ENCODE data around the gene TMEM235.

TMEM235 gene

GRCh38 chr17:78258323-78259191 lies 27.1 kb downstream of the TMEM235 start:
- no peak overlapping the region for H3K27ac ChIP-seq (ENCODE audit: poor library complexity, severe bottlenecking)
- no peak overlapping the region for H3K4me3 ChIP-seq (ENCODE audit: severe bottlenecking)
- peak; percentile 50 for DNase-seq (ENCODE audit: low spot score)
- no peaks in the 10 kb centered on the region for H3K4me1 ChIP-seq (ENCODE audit: insufficient read depth, poor library complexity, severe bottlenecking)
- no peaks in the 10 kb centered on the region for H3K36me3 ChIP-seq (ENCODE audit: low read depth)
- TF ChIP-seq CTCF (IDR thresholded peaks at IDR 0.05; ENCODE audit: poor library complexity, severe bottlenecking), result no peak
- H3K27me3 ChIP-seq (ENCODE audit: insufficient read depth, poor library complexity, severe bottlenecking), result no peaks in the 10 kb centered on the region
- ATAC-seq (ENCODE audit: low read depth), result no peak
- no peaks in the 10 kb centered on the region for H3K9me3 ChIP-seq (ENCODE audit: severe bottlenecking)

GRCh38 chr17:78259192-78259554 lies 27.7 kb downstream of the TMEM235 start:
- DNase-seq (ENCODE audit: low spot score) (no peak), ATAC-seq (ENCODE audit: low read depth) (no peak)
- no peak for TF ChIP-seq CTCF (IDR thresholded peaks at IDR 0.05; ENCODE audit: poor library complexity, severe bottlenecking)
- Histone ChIP-seq H3K36me3 (ENCODE audit: low read depth) (no peaks in the 10 kb centered on the region), H3K27ac (ENCODE audit: poor library complexity, severe bottlenecking) (no peak overlapping the region), H3K27me3 (ENCODE audit: insufficient read depth, poor library complexity, severe bottlenecking) (no peaks in the 10 kb centered on the region), H3K9me3 (ENCODE audit: severe bottlenecking) (no peaks in the 10 kb centered on the region), H3K4me1 (ENCODE audit: insufficient read depth, poor library complexity, severe bottlenecking) (no peaks in the 10 kb centered on the region), H3K4me3 (ENCODE audit: severe bottlenecking) (no peak overlapping the region)

- H3K36me3 ChIP-seq (ENCODE audit: low read depth), result no peaks in the 10 kb centered on the region
- no peak overlapping the region for H3K4me3 ChIP-seq (ENCODE audit: severe bottlenecking)
- no peaks in the 10 kb centered on the region for H3K27me3 ChIP-seq (ENCODE audit: insufficient read depth, poor library complexity, severe bottlenecking)
- H3K9me3 ChIP-seq (ENCODE audit: severe bottlenecking), result no peaks in the 10 kb centered on the region
- no peaks in the 10 kb centered on the region for H3K4me1 ChIP-seq (ENCODE audit: insufficient read depth, poor library complexity, severe bottlenecking)
- no peak for TF ChIP-seq CTCF (IDR thresholded peaks at IDR 0.05; ENCODE audit: poor library complexity, severe bottlenecking)
- H3K27ac ChIP-seq (ENCODE audit: poor library complexity, severe bottlenecking), result no peak overlapping the region
- ATAC-seq (ENCODE audit: low read depth) (no peak), DNase-seq (ENCODE audit: low spot score) (peak; percentile 59)
These were observed 31.8 kb downstream of the TMEM235 start for GRCh38 chr17:78263063-78263735.

GRCh38 chr17:78263736-78264340 lies 32.4 kb downstream of the TMEM235 start:
- Histone ChIP-seq H3K36me3 (ENCODE audit: low read depth) (no peaks in the 10 kb centered on the region), H3K9me3 (ENCODE audit: severe bottlenecking) (no peaks in the 10 kb centered on the region), H3K27me3 (ENCODE audit: insufficient read depth, poor library complexity, severe bottlenecking) (no peaks in the 10 kb centered on the region), H3K4me1 (ENCODE audit: insufficient read depth, poor library complexity, severe bottlenecking) (no peaks in the 10 kb centered on the region), H3K4me3 (ENCODE audit: severe bottlenecking) (no peak overlapping the region), H3K27ac (ENCODE audit: poor library complexity, severe bottlenecking) (no peak overlapping the region)
- ATAC-seq (ENCODE audit: low read depth) (no peak), DNase-seq (ENCODE audit: low spot score) (no peak)
- no peak for TF ChIP-seq CTCF (IDR thresholded peaks at IDR 0.05; ENCODE audit: poor library complexity, severe bottlenecking)

All from RWPE2 (cell line).